ENCODE results near the gene LAMA4.

- TF ChIP-seq CTCF (IDR thresholded peaks at IDR 0.05) (no peak), POLR2A (IDR thresholded peaks at IDR 0.05) (no peak)
These were observed 26.4 kb downstream of the LAMA4 start for GRCh38 chr6:112227992-112228391.

Data from uterus (tissue), 2 donors.